Stimulated activated CD8-positive, alpha-beta memory T cell treated with anti-CD3 and anti-CD28 coated beads, Interleukin-4, amount 100 ng/mL, for 4 hours (primary cell): ENCODE data around the gene PKNOX1.
"Not testable (repeated sequence)": the region's sequence is repeated elsewhere in the genome, so short reads cannot be mapped to it uniquely, and the experiment has no call there.

Experiments used
- DNase-seq, 2 donors: peaks; one replicate each; pipeline ENCODE4 v3.0.0-alpha.2; 2020; ENCODE audit warnings: low read depth in 2 of 2, low spot score in 1 of 2

PKNOX1 gene

GRCh38 chr21:42949094-42949755, 25.1 kb upstream of the PKNOX1 start:
- DNase-seq = not testable (repeated sequence)

DNA sequence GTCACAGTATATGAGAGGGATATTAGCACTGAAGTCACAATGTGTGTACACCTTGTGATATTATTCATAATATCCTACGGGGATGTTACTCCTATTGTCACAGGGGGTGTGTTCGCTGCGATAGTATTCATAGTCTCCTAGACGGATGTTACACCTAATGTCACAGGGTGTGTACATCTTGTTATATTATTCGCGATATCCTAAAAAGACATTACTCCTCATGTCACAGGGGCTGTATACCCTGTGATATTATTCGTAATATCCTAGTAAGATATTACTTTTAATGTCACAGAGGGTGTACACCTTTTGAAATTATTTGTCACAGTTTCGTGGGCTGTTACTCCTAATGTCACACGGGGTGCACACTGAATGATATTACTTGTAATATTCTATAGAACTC, 23.2 kb upstream of the PKNOX1 start:
- not testable (repeated sequence) for DNase-seq

GRCh38 chr21:42956824-42957630, 17.3 kb upstream of the PKNOX1 start:
- DNase-seq = no peak

- not testable (repeated sequence) for DNase-seq
Measured at GRCh38 chr21:42958122-42958521, 16.2 kb upstream of the PKNOX1 start.

- DNase-seq = no peak
Measured at GRCh38 chr21:42959728-42960127, 14.6 kb upstream of the PKNOX1 start.

GRCh38 chr21:42962380-42963007, 11.9 kb upstream of the PKNOX1 start:
- no peak for DNase-seq

GRCh38 chr21:42964086-42964485, 10.3 kb upstream of the PKNOX1 start:
- no peak for DNase-seq

GRCh38 chr21:42964546-42965210, 9.7 kb upstream of the PKNOX1 start:
- DNase-seq = no peak

GRCh38 chr21:42965211-42965560, 9.2 kb upstream of the PKNOX1 start:
- no peak for DNase-seq

- DNase-seq = not testable (repeated sequence)
Measured at GRCh38 chr21:42967616-42968015, 6.7 kb upstream of the PKNOX1 start.

DNA sequence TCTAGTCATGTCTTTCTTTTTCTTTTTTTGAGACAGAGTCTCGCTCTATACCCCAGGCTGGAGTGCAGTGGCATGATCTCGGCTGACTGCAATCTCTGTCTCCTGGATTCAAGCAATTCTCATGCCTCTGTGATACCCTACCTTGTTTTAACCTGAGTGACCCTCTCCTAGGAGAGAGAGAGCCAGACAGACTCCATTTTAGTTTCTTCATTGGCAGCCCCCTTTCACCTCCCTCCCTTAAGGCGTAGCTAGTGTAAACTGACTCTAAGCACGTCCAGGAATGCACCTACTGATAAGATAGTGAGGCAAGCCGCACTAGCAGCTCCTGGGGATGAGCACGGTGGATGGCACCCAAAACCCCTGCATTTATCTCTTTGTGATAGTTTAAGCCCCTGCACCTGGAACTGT, 5.2 kb upstream of the PKNOX1 start:
- no peak for DNase-seq

DNA sequence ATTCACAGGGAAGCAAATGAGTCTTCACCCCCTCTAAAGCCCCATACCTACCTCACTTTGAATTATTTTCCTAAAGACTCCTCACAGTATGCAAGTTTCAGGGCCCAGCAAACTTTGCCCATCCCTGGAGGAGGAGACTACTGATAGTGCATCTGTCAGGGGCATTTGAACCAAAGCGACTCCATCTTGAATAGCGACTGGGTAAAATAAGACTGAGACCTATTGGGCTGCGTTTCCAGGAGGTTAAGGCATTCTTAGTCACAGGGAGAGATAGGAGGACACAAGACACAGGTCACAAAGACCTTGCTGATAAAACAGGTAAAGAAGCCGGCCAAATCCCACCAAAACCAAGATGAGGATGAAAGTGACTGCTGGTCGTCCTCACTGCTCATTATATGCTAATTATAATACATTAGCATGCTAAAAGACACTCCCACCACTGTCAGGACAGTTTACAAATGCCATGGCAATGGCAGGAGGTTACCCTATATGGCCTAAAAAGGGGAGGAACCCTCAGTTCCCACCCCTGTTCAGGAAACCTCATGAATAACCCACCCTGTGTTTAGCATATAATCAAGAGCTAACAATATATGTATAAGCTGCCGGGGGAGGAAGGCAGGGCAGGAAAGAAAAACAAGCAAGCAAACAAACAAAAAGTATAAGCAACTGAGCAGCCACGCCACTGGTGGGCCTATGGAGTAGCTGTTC, 3.3 kb upstream of the PKNOX1 start:
- DNase-seq = no peak

- no peak for DNase-seq
Measured at GRCh38 chr21:42971897-42972275, 2.5 kb upstream of the PKNOX1 start.

GRCh38 chr21:42973309-42973990, 912 bp upstream of the PKNOX1 start:
- DNase-seq = no peak

GRCh38 chr21:42974832-42975820, 764 bp downstream of the PKNOX1 start:
- DNase-seq = peak; percentile 36 to 59

DNA sequence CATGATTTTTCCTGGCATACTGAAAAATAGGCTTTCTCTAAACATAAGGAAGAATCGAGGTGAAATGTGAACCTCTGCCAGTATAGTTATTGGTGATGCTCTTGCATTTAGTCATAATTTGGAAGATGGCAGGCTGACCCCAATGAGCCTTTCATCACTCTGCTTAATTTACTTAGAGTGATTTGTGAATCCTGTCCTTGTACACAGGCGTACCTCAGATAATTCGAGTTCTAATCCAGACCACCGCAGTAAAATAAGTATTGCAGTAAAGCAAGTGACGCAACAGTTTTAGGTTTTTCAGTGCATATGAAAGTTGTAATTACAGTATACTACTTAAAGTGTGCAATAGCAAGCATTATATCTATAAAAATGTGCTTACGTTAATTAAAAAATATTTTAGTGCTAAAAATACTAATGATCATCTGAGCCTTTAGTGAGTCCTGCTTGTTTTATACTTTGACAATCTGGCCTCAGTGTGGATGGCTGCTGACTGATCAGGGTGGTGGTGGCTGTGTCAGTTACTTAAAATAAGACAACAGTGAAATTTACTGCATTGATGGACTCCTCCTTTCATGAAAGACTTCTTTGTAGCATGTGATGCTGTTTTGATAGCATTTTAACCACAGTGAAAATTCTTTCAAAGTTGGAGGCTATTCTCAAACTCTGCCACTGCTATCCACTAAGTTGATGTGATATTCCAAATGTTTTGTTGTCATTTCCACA, 1.7 kb downstream of the PKNOX1 start:
- no peak for DNase-seq

GRCh38 chr21:42980312-42981213, 6.2 kb downstream of the PKNOX1 start:
- DNase-seq = no peak

GRCh38 chr21:42981214-42981523, 6.8 kb downstream of the PKNOX1 start:
- DNase-seq = no peak
